ENCODE data around the gene CNKSR3.
"Not testable (repeated sequence)": the region's sequence is repeated elsewhere in the genome, so short reads cannot be mapped to it uniquely, and the experiment has no call there.

CNKSR3 gene

DNA sequence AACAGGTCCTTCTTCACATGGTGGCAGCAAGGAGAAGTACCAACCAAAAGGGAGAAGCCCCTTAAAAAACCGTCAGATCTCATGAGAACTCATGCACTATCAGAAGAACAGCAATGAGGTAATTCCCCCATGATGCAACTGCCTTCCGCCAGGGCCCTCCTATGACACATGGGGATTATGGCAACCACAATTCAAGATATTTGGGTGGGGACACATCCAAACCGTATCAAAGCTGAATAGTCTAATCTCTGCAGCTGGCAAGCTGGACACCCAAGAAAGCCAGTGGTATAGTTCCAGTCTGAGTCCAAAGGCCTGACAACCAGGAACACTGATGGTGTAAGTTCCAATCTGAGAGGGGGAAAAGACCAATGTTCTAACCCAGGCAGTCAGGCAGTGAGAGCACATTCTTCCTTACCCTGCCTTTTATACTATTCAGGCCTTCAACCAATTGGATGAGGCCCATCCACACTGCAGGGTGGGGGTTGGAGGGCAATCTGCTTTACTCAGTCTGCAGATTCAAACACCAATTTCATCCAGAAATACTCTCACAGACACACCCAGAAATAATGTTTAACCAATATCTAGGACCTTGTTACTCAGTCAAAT, 17.9 kb upstream of the CNKSR3 start:
- DNase-seq (ENCODE audit: low read depth), result no peak

DNA sequence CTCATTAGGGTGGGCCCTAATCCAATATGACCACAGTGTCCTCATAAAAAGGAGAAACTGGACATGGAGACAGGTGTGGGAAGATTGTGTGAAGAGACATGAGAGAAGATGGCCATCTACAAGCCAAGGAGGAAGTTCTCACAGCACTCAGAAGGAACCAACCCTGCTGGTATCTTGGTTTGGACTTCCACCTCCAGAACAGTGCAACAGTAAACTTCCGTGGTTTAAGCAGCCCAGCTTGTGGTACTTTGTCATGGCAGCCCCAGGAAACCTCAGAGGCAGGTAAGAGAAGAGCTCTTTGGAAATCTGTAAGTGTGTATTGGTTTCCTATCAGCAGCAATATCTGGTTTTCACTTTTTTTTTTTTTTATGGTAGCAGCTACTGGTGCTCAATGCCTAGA, 16.5 kb upstream of the CNKSR3 start:
- DNase-seq (ENCODE audit: low read depth), result no peak

DNA sequence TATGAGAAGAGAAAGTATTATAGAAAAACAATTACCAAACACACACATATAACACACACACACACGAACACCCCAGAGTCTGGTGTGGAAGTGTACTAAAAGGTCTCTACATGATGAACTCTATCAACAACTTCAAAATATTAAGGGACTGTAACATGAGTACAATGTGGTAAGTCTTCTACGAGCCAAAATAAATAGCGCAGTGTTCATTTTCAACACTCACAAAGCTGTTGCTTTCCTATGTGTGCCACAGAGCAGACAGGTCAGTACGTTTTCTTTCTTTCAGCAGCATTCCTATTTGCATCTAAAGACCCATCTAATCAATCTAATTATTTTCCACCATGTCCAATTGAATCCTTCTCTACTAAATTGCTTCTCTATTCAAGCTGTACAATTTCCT, 12.1 kb upstream of the CNKSR3 start:
- DNase-seq (ENCODE audit: low read depth), result no peak

DNA sequence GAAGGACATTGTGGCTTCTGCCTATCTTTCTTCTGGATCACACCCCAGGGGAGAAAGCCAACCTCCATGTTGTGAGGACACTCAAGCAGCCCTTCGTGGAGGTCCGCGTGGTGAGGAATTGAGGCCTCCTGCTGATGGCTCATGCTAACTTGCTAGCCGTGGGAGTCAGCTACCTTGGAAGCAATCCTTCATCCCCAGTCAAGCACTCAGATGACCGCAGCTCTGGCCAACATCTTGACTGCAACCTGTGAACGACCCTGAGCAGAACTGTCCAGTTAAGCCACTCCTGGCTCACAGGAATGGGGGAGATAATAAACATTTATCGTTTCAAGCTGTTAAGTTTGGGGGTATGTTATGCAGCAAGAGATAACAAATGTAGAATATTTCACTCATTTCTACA, 10.9 kb upstream of the CNKSR3 start:
- no peak for DNase-seq (ENCODE audit: low read depth)

DNA sequence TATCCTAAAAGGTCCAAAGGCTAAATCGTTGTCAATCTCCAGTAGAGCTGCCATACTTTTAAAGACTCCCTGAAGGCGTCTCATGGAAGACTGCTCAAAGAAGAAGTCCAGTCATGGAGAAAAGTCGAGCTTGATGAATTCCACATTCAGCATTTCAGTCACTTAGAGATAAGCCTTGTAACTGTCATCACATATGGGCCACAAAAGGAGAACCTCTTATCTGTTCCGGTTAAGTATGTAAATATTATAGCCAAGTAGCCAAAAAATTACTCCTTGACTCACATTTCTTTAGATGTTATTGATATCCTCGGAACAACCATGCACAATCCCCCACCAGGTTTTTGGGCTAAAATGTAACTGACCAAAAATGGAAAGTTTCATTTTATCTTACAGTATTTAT, 9.8 kb upstream of the CNKSR3 start:
- no peak for DNase-seq (ENCODE audit: low read depth)

DNA sequence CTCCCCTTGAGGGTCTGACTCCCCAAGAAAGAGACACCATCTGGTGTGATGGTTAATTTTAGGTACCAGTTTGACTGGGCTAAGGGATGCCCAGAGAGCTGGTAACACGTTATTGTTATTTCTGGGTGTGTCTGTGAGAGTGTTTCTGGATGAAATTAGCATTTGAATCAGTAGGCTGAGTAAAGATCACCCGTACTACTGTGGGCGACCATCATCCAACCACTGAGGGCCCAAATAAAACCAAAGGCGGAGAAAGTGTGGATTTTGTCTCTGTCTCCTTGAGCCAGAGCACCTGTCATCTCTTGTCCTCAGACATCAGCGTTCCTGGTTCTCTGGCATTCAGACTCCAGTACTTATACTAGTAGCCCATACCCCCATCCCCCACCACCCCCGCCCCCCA, 7.9 kb upstream of the CNKSR3 start:
- no peak for DNase-seq (ENCODE audit: low read depth)

DNA sequence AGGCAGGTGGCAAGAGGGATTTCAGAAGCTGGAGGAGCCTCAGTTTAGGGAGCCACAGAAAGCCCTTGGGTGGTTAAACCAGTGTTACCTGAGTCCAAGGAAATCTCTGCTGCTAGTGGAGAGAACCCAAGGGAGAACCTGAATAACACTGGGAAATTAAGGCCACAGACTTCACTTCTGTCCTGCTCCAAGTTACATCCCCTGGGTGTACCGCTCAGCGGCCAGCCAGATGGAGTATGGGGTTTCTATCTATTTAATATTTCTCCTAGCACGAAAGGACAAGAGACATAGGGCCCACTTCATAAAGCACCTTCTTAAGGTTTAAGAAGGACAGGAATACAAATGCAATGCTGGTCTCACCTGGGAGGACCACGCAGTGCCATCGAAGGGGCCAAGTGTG, 5.8 kb upstream of the CNKSR3 start:
- DNase-seq (ENCODE audit: low read depth), result no peak

DNA sequence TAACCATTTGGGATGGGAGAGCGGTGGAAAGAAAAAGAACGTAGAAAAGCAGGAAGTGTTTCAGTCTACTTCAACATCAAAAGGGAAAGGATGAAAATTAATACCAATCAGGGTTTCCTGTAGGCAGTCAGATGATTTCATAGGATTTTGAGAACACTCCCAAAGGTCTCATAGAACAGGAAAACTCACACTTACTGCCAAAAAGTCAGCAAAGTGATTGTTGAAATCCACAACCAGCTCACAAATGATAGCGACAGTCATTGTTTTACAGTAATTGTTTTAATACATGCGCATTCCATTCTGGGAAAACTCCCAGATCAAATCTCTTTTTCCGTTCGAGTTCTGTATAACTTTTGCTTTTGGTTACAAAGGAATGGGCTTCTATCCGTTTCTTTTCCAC, 5.3 kb upstream of the CNKSR3 start:
- DNase-seq (ENCODE audit: low read depth), result no peak

DNA sequence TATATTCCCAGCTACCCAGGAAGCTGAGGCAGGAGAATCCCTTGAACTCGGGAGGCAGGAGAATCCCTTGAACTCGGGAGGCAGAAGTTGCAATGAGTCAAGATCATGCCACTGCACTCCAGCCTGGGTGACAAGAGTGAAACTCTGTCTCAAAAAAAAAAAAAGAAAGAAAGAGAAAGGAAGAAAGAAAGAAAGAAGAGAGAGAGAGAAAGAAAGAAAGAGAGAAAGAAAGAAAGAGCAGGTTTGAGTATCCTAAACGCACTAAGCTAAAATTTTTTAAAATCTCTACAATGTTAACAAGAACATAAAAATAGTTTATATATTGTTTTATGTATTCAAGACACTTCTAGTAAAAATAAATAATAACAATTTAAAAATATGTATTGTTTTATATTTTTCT, 4.6 kb upstream of the CNKSR3 start:
- not testable (repeated sequence) for DNase-seq (ENCODE audit: low read depth)

DNA sequence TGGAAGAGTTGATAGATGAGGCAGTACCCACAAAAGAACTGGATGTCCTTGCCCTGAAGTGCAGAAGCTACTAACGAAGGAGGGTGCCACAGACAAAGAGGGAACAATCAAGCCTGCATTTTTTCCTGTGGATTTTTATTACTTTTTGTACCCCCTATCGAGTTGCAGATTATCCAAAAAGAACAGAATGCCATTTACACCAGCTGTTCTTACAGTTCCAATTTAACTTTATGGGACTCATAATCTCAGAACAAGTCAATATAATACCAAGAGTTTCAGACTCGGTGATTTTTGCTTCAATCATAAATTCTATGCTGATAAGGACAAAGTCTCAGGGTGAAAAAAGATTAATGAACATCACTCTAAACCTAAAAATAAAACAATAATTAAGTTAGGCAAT, 4.0 kb upstream of the CNKSR3 start:
- DNase-seq (ENCODE audit: low read depth), result no peak

DNA sequence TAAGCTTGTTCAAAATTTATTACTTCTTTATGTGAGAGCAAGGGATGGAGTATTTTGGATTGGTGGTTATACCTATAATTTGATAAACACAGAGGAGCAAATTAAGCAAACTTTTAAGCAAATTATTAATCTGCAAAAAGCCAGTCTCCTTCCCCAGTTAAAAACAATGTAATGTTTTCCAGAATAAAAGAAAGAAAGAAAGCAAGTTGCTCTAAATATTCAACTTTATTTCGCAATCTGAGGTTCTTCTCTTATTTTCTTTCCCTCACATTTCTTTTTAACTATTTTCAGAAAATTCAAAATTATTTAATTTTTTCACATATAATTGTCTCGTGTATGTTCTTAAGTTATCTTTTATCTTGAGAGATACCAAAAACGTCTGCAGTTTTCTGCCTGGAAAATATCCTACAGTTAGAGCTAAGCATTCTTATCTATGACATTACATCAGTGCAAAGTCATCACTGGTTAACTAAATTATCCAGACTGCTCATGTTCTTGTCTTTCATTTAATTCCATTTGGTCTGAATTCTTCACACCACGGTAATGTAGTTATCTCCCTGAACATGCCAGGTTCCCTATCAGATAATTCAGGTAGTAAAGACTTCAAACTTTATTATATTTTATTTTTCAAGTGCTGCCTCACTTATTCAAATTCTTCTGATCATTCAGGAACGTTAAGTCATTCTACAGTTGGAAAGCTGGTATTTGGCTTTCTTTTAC, 3.3 kb upstream of the CNKSR3 start:
- no peak for DNase-seq (ENCODE audit: low read depth)

DNA sequence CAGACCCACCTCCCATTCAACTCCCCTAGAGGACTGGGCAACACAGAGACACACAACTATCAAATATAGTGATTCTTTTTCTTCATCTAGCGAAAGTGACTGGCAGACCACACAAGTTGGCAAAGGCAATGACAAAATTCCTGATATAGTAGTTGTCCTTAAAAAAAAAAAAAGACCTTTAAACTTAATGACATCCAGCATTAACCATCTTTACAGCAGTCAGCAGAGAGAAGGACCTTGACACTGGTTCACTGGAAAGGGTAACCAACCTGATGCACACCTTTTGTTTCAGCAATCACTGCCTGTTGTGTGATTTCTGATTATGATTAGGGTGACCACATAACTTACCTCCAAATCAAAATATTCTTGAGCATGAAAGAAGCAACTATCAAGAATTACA, 1.7 kb upstream of the CNKSR3 start:
- DNase-seq (ENCODE audit: low read depth), result no peak

DNA sequence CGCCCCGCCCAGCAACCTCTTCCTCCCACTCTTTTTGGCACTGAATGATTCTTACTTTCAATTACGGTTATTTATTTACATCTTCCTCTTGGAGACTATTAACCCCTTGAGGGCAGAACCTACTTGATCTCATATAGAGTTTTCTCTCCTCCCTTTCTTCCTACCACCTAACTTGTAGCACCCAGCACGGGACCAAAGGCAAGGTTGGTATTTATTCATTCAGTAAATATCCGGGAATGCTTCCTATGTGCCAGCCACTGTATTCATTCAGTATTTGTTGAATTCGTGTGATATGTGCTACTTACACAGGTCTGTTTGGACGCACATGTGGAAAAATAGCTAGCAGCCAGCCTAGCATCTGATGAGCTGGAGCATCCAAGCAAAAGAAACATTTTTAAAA, 1.3 kb upstream of the CNKSR3 start:
- DNase-seq (ENCODE audit: low read depth), result no peak

DNA sequence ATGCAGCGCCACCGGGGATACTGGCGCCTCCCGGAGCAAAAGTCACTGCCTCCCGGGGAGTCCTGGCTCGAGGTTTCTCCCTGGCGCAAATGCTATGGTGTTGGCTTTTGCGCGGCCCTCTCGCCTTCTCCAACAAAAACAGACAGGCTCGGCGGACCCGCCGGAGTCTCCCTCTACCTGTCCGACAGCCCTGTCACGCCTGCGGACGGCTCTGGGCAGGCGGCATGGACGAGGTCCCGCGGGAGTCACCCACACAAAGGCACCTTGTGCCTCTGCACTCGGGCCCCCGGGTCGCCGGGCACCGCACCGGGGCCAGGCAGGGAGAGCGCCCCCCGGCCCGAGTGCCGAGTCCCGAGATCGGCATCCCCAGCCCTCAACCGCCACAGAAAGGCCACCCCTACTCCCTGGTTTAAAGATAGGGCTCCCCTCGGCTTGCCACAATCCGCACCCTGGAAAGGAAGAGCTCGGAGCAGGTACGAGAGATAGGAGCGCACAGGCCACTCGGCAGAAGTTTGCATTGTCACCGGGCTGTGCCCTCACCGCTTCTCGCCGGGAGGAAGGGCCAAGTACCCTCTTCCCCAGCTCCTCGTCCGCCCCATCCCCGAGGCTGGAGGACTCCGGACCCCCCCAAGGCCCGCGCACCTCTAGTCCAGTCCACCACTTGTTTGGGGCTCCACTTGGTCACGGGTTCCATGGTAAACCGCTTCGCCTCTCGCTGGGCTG, 903 bp downstream of the CNKSR3 start:
- DNase-seq (ENCODE audit: low read depth), result no peak

DNA sequence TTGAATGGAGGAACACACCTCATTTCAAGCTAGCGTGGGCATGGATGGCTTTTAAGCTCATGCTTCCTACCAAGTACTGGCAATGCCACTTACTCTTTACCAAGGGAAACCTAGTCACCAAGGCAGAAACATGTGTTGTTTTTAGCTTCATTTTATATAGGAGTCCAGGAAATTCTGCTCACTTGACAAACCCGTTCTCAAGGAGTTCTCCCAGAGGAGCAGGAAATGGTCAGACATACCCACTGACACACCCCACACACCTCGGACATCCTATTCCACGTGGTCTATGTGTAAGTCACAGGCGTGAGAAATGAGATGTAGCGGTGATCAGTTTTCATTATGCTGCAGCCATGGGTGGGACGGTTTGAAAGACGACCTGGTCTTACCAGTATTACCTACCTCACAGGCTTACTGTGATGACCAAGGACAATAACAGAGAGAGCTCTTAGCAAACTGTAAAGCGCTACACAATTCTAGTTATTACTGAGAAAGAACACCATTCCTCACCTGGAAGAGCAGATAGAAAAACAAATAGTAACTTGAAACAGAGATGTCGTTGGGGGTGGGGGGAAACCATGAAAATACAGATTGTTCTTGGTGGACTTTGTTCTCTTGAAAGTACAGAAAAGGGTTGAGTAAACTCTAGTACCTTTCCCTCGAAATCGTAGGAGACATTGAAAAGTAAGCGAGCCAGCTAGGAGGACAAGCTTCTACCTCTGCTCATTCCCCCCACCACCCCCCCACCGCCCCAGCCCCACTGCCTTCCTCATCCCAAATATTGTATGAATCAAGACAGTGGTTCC, 1.7 kb downstream of the CNKSR3 start:
- DNase-seq (ENCODE audit: low read depth), result no peak

DNA sequence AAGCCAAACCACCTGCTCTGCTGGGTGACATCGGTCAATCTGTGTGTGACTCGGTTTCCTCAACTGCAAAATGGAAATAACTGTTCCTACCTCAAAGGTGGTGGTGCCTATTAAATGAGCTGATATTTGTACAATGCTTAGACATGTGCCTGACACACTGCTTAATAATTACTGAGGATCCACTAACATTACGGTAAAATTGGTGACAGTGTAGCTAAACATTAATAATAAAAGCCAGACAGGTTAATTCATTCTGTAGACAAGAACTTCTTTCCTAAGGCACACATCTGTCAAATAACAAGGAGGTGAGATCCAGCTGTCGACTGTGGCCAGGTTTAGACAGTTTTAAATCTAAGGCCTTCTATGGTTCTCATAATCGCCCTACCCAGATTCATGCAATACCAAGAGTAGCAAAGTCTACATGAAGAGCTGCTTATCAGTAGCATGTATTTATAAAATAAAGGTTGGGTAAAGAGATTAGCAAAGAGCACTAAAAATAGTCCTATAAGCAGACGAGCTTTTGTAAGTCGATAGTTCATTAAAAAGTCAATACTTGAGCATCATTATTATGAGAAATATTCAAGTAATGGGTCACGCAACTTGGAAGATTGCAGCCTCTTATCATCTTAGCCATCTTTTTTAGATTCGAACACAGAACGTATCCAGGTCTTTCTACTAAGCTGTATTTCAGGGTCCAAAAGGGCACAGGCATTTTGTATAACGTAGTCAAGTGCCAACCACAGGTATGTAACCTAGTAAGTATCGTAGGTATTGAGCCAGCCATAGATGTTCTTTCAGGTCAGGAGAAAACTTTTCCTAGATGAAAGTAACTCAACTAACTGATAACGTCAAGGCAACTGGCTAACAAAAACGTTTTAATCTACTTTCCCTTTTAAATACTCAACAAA, 3.2 kb downstream of the CNKSR3 start:
- no peak for DNase-seq (ENCODE audit: low read depth)

DNA sequence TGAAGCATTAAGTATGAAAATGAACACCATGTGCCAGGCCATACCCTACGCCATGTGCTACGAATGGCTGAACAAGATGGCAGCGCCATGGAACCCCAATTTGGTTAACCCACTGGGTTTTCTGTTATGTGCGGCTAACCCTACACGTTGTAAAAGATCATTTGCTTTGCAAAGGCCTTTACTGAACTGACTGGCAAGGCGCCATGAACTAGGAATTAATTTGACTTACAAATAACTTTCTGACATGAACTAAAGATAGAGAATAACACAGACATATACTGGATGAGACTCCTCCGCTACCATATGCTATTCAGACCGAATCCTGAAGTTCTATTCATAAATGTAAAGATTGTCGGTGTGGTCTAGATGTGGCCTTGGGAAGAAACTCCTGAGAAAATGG, 3.9 kb downstream of the CNKSR3 start:
- DNase-seq (ENCODE audit: low read depth), result no peak

DNA sequence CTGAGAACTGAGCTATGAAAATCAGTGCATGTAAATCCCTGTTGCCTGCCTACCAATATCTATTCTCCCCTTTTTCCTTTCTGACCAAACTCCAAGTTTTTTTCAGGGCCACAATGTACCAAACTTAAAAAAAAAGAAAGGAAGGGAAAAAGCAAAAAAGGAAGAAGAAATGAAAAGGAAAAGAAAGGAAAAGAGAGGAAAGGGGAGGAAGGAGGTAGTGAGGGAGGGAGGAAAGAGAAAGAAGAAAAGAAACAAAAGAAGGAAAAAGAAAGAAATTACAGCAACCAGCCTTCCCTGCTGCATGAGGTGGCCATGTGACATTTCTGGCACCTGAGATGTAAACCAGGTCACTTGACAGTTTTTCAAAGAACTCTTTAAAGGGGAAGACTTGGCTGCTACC, 4.4 kb downstream of the CNKSR3 start:
- DNase-seq (ENCODE audit: low read depth), result no peak

DNA sequence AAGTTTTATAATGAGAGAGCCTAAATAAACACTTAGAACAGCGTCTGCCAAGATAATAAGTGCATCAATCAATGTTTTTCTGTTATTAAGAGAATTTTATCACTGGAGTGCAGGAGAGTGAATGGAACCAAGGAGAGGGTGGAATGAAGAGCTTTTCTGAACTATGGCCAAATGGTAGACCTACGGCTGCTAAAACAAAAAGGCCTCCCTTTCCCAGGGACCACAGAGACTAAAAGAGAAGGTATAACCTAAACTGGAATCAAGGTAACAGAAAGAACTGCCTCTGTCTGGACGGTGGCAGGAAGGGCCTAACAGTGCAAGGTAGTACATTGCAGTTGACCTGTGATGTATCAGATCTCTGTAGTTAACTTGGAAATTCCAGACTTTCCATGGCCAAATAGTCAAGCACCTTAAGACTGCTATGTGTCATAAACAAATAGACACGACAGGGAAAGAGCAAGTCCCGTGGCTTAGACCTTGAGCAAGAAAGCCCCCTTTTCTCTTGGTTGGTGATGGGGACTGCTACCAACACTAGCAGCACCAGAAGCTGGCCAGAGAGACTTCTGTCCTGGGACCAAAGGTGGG, 5.5 kb downstream of the CNKSR3 start:
- DNase-seq (ENCODE audit: low read depth), result no peak

DNA sequence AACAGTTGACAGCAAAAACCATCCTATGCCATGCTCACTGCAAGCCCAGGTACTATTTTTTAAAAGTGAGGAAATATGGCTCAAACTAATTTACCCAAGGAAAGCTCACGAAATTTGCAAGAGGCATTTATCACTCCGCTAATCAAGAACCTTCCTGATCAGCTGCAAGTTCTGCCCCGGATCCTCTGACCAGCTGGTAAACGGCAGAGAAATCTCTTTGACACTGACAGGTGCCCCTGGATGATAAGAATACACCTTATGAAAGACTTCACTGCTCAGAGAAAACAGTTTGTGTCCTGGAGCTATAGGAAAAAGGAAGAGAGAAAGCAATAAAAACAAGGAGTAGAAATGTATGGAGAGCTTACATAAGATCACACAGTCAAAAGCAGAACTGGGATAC, 6.4 kb downstream of the CNKSR3 start:
- no peak for DNase-seq (ENCODE audit: low read depth)

DNA sequence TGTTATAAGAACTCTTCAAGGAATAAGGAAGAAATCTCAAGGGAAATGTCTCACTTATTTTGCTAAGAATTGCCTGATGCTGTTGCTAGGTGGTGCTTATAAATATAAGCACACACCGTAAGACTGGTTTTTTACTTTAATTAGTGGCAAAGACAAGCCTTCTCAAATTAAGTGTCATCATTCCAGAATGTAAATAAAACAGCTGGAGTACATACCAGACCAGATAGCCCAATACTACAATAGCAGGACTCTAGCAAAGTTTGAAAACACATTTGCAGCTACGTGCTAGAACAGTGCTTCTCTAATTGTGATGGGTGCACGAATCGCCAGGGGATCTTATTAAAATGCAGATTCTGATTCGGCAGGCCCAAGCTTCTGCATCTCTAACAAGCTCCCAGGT, 6.8 kb downstream of the CNKSR3 start:
- DNase-seq (ENCODE audit: low read depth), result no peak
